Mucosa of descending colon (tissue), 3 donors: ENCODE results near the gene ADAM19. TPM values are rescaled to one million over a fixed set of nuclear protein-coding genes. Genes with fewer than 3 reads are reported as not detected.

Experiments
- ATAC-seq: fragments of 200-7000 bp; cut with Tn5 transposase; one replicate; pipeline ENCODE4 v1.9.1; 2020; ENCODE audit warnings: mild to moderate bottlenecking, moderate library complexity
- DNase-seq, 3 donors: peaks; one replicate each; pipeline ENCODE4 v3.0.0-alpha.2; 2020
- H3K36me3 ChIP-seq: fragments of 200-600 bp; one replicate; pipeline ENCODE4 v1.8.0; 2021; ENCODE audit warnings: low read depth, mild to moderate bottlenecking
- H3K4me1 ChIP-seq: fragments of 200-600 bp; one replicate; pipeline ENCODE4 v1.8.0; 2021; ENCODE audit warnings: low read depth, mild to moderate bottlenecking
- H3K4me3 ChIP-seq: fragments of 200-600 bp; one replicate; pipeline ENCODE4 v1.8.0; 2021; ENCODE audit warnings: mild to moderate bottlenecking
- H3K9me3 ChIP-seq: fragments of 200-600 bp; one replicate; pipeline ENCODE4 v1.8.0; 2021; ENCODE audit warnings: mild to moderate bottlenecking
- intact Hi-C, 2 donors: fragments of 100-400 bp; cut with DNase I in 1 of 2; cut with micrococcal nuclease in 1 of 2; formaldehyde crosslinking; loops; one replicate each; pipeline versions ENCODE4 v1.11.0 to v1.11.1; 2022; cut with DNase I, micrococcal nuclease
- total RNA-seq, 3 donors: library from RNA; stranded (reverse); fragmentation: NEBNext Ultra II Directional in 2 of 3; extraction: Animal tissue kit (Norgen Biotek cat#: 25700) in 2 of 3; gene quantifications; one replicate each; pipeline versions ENCODE4 v1.2.1 to v1.2.4, GENCODE V29; 2021 to 2023
- TF ChIP-seq, protein P1 (sequence below): fragments of 200-600 bp; IDR thresholded peaks from one replicate; pipeline ENCODE4 v1.8.0; 2022; ENCODE audit warnings: antibody characterized with exemption, mild to moderate bottlenecking
- donor health status: DM: no; HTN: no; CAD: no; lungs with moderate emphysema.
- donor health status: DM: no; HTN: no; CAD: no.
- donor health status: DM: no; HTN: yes; CAD: no.

Gene ADAM19
- total RNA-seq, 3 donors from 2014 or later = 6.4 to 32.6 (median 8.9) TPM

DNA sequence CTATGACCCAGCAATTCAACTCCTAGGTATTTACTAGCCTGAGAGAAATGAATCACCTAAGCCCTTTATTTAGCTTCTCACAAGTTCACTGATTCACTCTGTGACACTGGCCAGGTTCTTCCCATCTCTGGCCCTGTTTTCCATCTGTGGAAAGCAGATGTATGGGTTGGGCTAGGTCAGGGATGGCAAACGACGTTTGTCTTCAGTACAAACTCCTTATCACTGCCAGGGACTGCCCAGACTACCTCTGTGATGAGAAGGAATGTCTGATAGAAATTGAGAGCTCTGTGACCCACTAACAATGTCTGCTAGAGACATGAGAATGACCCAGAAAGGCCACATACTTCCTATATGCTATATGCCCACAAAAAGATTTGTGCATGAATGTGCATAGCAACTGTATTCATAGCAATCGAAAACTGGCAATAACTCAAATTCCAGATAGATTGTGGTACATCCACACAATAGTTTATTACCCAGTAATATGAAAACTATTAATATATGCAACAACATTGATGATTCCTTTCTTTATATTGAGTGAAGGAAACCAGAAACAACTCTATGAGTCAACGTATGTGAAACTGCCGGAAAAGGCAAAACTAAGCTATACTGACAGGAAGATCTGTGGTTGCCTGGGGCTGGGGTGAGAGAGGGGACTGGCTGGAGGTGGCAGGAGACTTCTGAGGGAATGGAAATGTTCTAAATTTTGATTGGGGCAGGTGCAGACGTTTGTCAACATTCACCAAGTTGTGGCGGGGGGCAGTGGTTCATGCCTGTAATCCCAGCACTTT, 32.0 kb upstream of the ADAM19 start:
- Histone ChIP-seq H3K4me3 (no peak overlapping the region), H3K4me1 (no peaks in the 10 kb centered on the region), H3K9me3 (no peaks in the 10 kb centered on the region), H3K36me3 (no peaks in the 10 kb centered on the region)
- intact Hi-C loops = no loop called here
- ATAC-seq (peak; percentile 69), DNase-seq (peak in 2 of 3 donors; percentile 28 to 54)
- TF ChIP-seq, protein P1, sequence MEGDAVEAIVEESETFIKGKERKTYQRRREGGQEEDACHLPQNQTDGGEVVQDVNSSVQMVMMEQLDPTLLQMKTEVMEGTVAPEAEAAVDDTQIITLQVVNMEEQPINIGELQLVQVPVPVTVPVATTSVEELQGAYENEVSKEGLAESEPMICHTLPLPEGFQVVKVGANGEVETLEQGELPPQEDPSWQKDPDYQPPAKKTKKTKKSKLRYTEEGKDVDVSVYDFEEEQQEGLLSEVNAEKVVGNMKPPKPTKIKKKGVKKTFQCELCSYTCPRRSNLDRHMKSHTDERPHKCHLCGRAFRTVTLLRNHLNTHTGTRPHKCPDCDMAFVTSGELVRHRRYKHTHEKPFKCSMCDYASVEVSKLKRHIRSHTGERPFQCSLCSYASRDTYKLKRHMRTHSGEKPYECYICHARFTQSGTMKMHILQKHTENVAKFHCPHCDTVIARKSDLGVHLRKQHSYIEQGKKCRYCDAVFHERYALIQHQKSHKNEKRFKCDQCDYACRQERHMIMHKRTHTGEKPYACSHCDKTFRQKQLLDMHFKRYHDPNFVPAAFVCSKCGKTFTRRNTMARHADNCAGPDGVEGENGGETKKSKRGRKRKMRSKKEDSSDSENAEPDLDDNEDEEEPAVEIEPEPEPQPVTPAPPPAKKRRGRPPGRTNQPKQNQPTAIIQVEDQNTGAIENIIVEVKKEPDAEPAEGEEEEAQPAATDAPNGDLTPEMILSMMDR = no peak

DNA sequence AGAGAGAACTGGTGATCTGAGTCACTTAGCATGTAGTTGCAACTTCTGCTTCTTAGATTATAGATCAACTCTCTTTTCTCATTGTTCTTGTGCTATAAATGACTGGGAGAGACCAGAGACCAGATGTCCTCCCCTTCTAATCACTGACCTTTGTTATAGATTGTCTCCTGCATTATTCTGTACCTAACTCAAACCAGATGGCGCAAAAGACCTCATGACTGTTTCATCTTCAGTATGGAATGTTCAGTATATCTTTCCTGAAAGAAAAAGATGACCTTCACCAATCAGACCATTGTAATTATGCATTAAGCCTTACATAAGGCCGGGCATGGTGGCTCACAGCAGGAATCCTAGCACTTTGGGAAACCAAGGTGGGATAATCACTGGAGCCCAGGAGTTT, 30.5 kb upstream of the ADAM19 start:
- intact Hi-C loops = no loop called here
- H3K4me1 ChIP-seq = no peaks in the 10 kb centered on the region
- H3K4me3 ChIP-seq = no peak overlapping the region
- H3K9me3 ChIP-seq = no peaks in the 10 kb centered on the region
- DNase-seq (no peak), ATAC-seq (no peak)
- no peaks in the 10 kb centered on the region for H3K36me3 ChIP-seq
- TF ChIP-seq, protein P1 = no peak

DNA sequence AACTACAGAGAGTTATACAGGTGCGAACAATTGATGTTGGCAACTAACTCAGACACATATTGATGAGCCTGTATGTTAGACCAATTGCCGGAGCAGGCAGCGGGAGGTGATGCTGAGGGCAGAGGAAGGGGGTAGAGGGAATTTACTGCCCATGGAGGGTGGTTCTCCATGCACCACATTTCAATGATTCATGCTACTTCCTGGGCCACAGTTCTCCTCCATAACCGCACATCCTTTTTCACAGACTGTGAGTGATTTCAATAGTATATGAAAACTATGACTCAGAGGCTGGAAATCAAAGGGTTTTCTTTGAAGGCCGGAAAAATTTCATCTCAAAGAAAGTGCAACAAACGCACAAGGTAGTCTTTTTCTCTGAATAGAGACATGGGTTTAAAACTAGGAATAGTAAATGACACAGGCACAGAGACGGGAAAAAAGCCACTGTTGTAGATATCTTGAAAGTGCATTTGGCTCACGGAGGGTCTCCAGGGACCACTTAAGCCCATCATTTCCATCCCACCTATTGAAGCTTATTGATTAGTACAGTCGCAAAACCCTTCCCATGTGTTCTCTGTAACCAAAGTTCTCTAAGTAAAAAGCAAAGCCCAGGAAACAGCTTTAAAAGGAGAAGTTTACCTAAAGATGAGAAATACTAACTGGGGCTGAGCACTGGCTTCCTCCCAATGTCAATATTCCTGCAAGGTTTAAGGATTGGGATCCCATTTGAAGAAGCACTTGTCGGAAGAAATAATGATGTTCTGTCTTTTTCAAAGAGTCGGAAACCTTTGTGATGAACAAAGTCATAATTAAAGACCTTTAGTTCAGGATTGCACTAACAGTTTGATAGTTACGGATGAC, 28.0 kb upstream of the ADAM19 start:
- ATAC-seq (peak; percentile 66), DNase-seq (peak in 1 of 3 donors; percentile 41)
- H3K9me3 ChIP-seq = no peaks in the 10 kb centered on the region
- no peaks in the 10 kb centered on the region for H3K4me1 ChIP-seq
- no peak overlapping the region for H3K4me3 ChIP-seq
- TF ChIP-seq, protein P1 = no peak
- H3K36me3 ChIP-seq = no peaks in the 10 kb centered on the region
- intact Hi-C loops = no loop called here

DNA sequence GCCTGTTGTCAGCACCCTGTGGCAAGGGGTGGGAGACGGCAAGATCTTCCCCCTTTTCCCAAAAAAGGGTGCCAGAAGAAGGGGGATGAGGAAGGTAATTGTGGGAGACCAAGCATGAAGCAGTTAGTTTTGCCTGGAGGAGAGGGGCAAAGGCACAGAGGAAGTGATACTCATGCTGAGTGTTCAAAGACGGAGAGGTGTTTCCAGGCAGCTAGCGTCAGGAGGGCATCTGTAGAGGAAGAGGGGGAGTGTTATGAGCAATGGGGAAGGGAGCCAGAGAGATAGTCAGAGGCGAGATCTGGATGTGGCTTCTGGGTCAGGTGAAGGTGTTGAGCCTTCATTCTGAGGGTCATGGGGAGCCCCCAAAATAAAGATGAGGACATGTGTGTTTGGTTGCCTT, 26.9 kb upstream of the ADAM19 start:
- ATAC-seq (peak; percentile 67), DNase-seq (no peak)
- Histone ChIP-seq H3K4me1 (no peaks in the 10 kb centered on the region), H3K36me3 (no peaks in the 10 kb centered on the region), H3K4me3 (no peak overlapping the region), H3K9me3 (no peaks in the 10 kb centered on the region)
- intact Hi-C loops = no loop called here
- TF ChIP-seq, protein P1 = no peak

DNA sequence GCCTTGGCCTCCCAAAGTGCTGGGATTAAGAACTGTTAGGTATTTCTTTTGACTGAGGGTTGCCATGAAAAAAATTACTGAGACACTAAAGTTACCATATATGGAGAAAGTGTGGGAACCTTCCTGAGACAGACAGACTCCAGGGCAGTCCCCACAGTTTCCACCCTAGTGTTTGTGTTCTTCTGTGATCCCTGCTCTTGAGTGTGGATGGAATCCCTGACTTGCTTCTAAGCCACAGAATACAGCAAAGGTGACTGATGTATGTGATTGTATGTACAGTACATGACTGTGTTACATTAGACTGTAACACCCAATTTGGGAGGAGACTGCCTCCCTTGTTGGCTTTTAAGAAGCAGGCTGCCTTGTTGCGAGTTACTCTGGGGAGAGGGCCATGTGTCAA, 24.7 kb upstream of the ADAM19 start:
- ATAC-seq = no peak
- no peak for DNase-seq
- no peak overlapping the region for H3K4me3 ChIP-seq
- H3K36me3 ChIP-seq = no peaks in the 10 kb centered on the region
- intact Hi-C loops = no loop called here
- no peaks in the 10 kb centered on the region for H3K4me1 ChIP-seq
- TF ChIP-seq, protein P1 = no peak
- no peaks in the 10 kb centered on the region for H3K9me3 ChIP-seq
